Lung (tissue), 16 donors: ENCODE measurements around the gene RAB21. TPM values are rescaled to one million over a fixed set of nuclear protein-coding genes. Genes with fewer than 3 reads are reported as not detected.
A peak's percentile ranks its signal among the peaks of the same experiment; 100 is the strongest.

Experiments
- ATAC-seq: fragments of 200-7000 bp; cut with Tn5 transposase; one replicate; pipeline ENCODE4 v1.9.1; 2020; ENCODE audit warnings: moderate number of reproducible peaks; ENCODE audit not compliant: insufficient read depth, low FRiP score
- DNase-seq, 3 donors: peaks; one replicate each; pipeline ENCODE4 v3.0.0-alpha.2; 2013 to 2017
- H3K27ac ChIP-seq, 2 donors: one replicate each; pipeline ENCODE4 v1.5.1; 2013; ENCODE audit warnings: mild to moderate bottlenecking in 2 of 2, moderate library complexity in 2 of 2, control low read depth in 1 of 2, inconsistent platforms in 1 of 2, low read depth in 1 of 2, low read length in 1 of 2
- H3K27me3 ChIP-seq, 3 donors: one replicate each; pipeline ENCODE4 v1.5.1; 2013; ENCODE audit warnings: low read length in 2 of 3; ENCODE audit not compliant: control insufficient read depth in 3 of 3, insufficient read depth in 3 of 3
- H3K36me3 ChIP-seq, 4 donors: one replicate each; pipeline ENCODE4 v1.5.1; 2013; ENCODE audit warnings: low read length in 4 of 4, mild to moderate bottlenecking in 1 of 4, moderate library complexity in 1 of 4; ENCODE audit not compliant: control insufficient read depth in 4 of 4, insufficient read depth in 4 of 4
- H3K4me1 ChIP-seq, 5 donors: one replicate each; pipeline ENCODE4 v1.5.1; 2013; ENCODE audit warnings: low read length in 5 of 5, mild to moderate bottlenecking in 2 of 5, moderate library complexity in 1 of 5; ENCODE audit not compliant: control insufficient read depth in 5 of 5, insufficient read depth in 5 of 5
- H3K4me3 ChIP-seq: one replicate; pipeline ENCODE4 v1.5.1; 2013; ENCODE audit warnings: mild to moderate bottlenecking, control low read depth, moderate library complexity
- H3K9ac ChIP-seq, 2 donors: one replicate each; pipeline ENCODE4 v1.5.1; 2013; ENCODE audit warnings: low read length in 2 of 2, control low read depth in 1 of 2; ENCODE audit not compliant: insufficient read depth in 1 of 2
- H3K9me3 ChIP-seq, 4 donors: one replicate each; pipeline ENCODE4 v1.5.1; 2013; ENCODE audit warnings: low read length in 3 of 4, mild to moderate bottlenecking in 1 of 4, moderate library complexity in 1 of 4; ENCODE audit not compliant: control insufficient read depth in 4 of 4, insufficient read depth in 3 of 4
- CTCF ChIP-seq: IDR thresholded peaks from 2 replicates; pipeline ENCODE4 v1.5.1; 2012; ENCODE audit warnings: mild to moderate bottlenecking; ENCODE audit errors: control extremely low read depth, extremely low read depth
- WGBS, 2 donors: extraction: QIAGEN DNeasy Blood & Tissue Kit; methylation state at CpG; one replicate each; pipeline ENCODE4 v1.1.7; 2013; 5-methylcytosine and 5-hydroxymethylcytosine counted together
- long read RNA-seq, 5 donors: transcript quantifications; one replicate each; lab custom pipeline, GENCODE V29; 2026
- polyA plus RNA-seq, 2 donors: library from polyadenylated mRNA; stranded (reverse); fragments of 200-250 nt; gene quantifications; one replicate each; pipeline ENCODE4 v1.2.1, GENCODE V29; 2013
- total RNA-seq, 2 donors: library from RNA; depleted of rRNA in 1 of 2; stranded (reverse); fragments of >200 nt in 1 of 2; gene quantifications; one replicate each; pipeline ENCODE4 v1.2.1, GENCODE V29; 2014 to 2021
- donor health status: control.
- donor health status: control.
- donor health status: Bipolar disorder and iron deficiency.
- donor health status: healthy.
- donor health status: DM: yes; HTN: yes; CAD: no.

Gene RAB21
- 10 to 100 TPM; 58.4 to 58.5 TPM for total RNA-seq
- 10 to 100 TPM; 11.8 to 43.1 TPM for polyA plus RNA-seq
- long read RNA-seq, donor 1, full-length matches to known transcripts: 13 of 13 reads
- long read RNA-seq, donor 1, partial matches to known transcripts: 0 of 13 reads
- long read RNA-seq, donor 1, other reads (novel, unspliced or antisense): 0 of 13 reads
- long read RNA-seq, donor 2, full-length matches to known transcripts: 5 of 10 reads
- long read RNA-seq, donor 2, partial matches to known transcripts: 5 of 10 reads
- long read RNA-seq, donor 2, other reads (novel, unspliced or antisense): 0 of 10 reads
- long read RNA-seq, donor 3, full-length matches to known transcripts: 8 of 8 reads
- long read RNA-seq, donor 3, partial matches to known transcripts: 0 of 8 reads
- long read RNA-seq, donor 3, other reads (novel, unspliced or antisense): 0 of 8 reads
- long read RNA-seq, donor 4, full-length matches to known transcripts: 5 of 5 reads
- long read RNA-seq, donor 4, partial matches to known transcripts: 0 of 5 reads
- long read RNA-seq, donor 4, other reads (novel, unspliced or antisense): 0 of 5 reads
- long read RNA-seq, donor 5, full-length matches to known transcripts: 22 of 22 reads
- long read RNA-seq, donor 5, partial matches to known transcripts: 0 of 22 reads
- long read RNA-seq, donor 5, other reads (novel, unspliced or antisense): 0 of 22 reads

GRCh38 chr12:71754461-71755145, at the start of gene RAB21:
Gene RAB21, plus strand, starts transcription at chr12:71754863. Its CDS starts 267 bp downstream, at chr12:71755130.
- H3K36me3 ChIP-seq: peaks cover 0 to 10% (median 3%) of the 10 kb centered on the region in 4 donors
- peak within 1 kb of the TSS; percentile 81 for H3K9ac ChIP-seq
- TF ChIP-seq CTCF: peak; percentile 18
- DNase-seq: peak; percentile 97
- H3K27ac ChIP-seq: peak within 1 kb of the TSS; percentile 98 to 99
- peaks cover 0 to 8% (median 0%) of the 10 kb centered on the region in 3 donors for H3K27me3 ChIP-seq
- peak within 1 kb of the TSS; percentile 66 for H3K4me3 ChIP-seq
- WGBS, 2 donors: 1% methylated on average over 48 to 56 of the region's 56 CpGs
- peaks cover 0 to 3% (median 3%) of the 10 kb centered on the region in 4 donors for H3K9me3 ChIP-seq
- peak; percentile 97 for ATAC-seq
- peaks cover 2 to 22% (median 10%) of the 10 kb centered on the region in 5 donors for H3K4me1 ChIP-seq

DNA sequence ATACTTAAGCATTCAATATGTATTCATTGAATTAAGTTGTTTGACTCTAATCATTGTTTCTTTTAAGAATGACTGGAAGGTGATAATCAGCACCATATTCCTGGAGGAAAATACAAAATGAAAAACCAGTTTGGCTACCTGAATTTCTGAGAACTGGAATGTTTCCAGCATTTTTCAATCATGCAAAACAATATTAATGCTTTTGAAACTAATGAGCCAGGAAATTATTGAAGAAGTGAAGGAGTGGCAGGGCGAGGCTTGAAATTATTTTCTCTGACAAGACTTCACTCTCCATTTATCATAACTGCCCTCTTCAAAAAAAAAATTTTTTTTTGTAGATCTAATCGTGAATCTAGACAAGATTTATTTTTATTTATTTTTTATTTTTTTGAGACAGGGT, 49.7 kb upstream of the RAB21 start:
- Histone ChIP-seq H3K36me3 (peaks cover 0 to 10% (median 5%) of the 10 kb centered on the region in 4 donors), H3K27ac (no peak overlapping the region), H3K4me1 (peaks cover 0 to 2% (median 0%) of the 10 kb centered on the region in 5 donors), H3K4me3 (no peak overlapping the region), H3K27me3 (no peaks in the 10 kb centered on the region), H3K9me3 (no peaks in the 10 kb centered on the region), H3K9ac (no peak overlapping the region)
- 81 to 92% methylated on average over 2 of the region's 2 CpGs for WGBS, 2 donors
- TF ChIP-seq CTCF: no peak
- ATAC-seq: no peak
- no peak for DNase-seq

DNA sequence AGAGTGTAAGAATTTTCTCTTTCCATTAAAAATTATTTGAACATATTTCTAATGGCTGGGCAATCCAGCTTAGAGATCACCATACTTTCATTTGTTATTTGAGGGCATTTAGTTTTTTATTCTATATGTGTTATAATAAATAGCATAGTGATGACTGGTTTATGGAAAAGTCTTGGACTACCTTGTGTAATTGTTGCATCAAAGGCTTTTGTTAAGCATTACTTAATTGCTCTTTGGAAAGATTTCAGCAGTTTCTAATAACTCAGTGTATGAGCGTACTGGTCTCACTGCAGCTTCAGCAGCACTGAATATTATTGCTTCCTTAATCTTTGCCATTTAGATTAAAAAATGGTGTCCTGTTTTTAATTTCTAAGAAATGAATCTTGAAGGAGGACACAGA, 46.0 kb upstream of the RAB21 start:
- Histone ChIP-seq H3K27ac (no peak overlapping the region), H3K4me1 (peaks cover 0 to 2% (median 0%) of the 10 kb centered on the region in 5 donors), H3K36me3 (peaks cover 0 to 3% (median under 1%) of the 10 kb centered on the region in 4 donors), H3K4me3 (no peak overlapping the region), H3K27me3 (no peaks in the 10 kb centered on the region), H3K9me3 (peaks cover 0 to 4% (median 0%) of the 10 kb centered on the region in 4 donors), H3K9ac (no peak overlapping the region)
- 99 to 100% methylated on average over 1 of the region's 1 CpG for WGBS, 2 donors
- DNase-seq (no peak), ATAC-seq (no peak)
- TF ChIP-seq CTCF: no peak
